Large intestine (tissue), 1 donor: ENCODE data around the gene NCBP2. TPM values are rescaled to one million over a fixed set of nuclear protein-coding genes. Genes with fewer than 3 reads are reported as not detected.

ENCODE experiments used
- polyA plus RNA-seq: library from polyadenylated mRNA; unstranded; fragments of 120-200 nt; gene quantifications from one replicate; pipeline ENCODE4 v1.2.1, GENCODE V29; 2013

NCBP2 gene
- polyA plus RNA-seq, 1 donor = 106 TPM

Other genes with a start within 250 kb of the NCBP2 start
- gene CEP19, start 230.3 kb downstream of the NCBP2 start, polyA plus RNA-seq = 2.7 TPM
- gene PIGX, start 230.2 kb downstream of the NCBP2 start, polyA plus RNA-seq = 31.2 TPM
- gene PAK2, start 202.7 kb downstream of the NCBP2 start, polyA plus RNA-seq = 46.2 TPM
- gene SENP5, start 74.6 kb downstream of the NCBP2 start, polyA plus RNA-seq = 24.0 TPM
- 56.8 TPM for gene PIGZ, start 26.3 kb upstream of the NCBP2 start, polyA plus RNA-seq
- gene MELTF, start 87.3 kb upstream of the NCBP2 start, polyA plus RNA-seq = 414 TPM